WTC11 (cell line): Measurements from ENCODE around the gene OR4D11. TPM values are rescaled to one million over a fixed set of nuclear protein-coding genes. Genes with fewer than 3 reads are reported as not detected.

ENCODE experiments used
- ATAC-seq: fragments of 200-7000 bp; cut with Tn5 transposase; 2 replicates; pipeline ENCODE4 v1.10.0; 2021; ENCODE audit warnings: mild to moderate bottlenecking, moderate library complexity
- CTCF ChIA-PET: fragments of 300-600 bp; sonication (Branson Sonifier 250); formaldehyde crosslinking; loops from one replicate; lab custom pipeline; 2021; ENCODE audit warnings: antibody characterized with exemption; lab: Charles Lee
- POLR2A ChIA-PET: fragments of 350-600 bp; sonication (Branson Sonifier 250); formaldehyde crosslinking; loops from one replicate; lab custom pipeline; 2021; ENCODE audit warnings: antibody characterized with exemption; lab: Charles Lee
- DNase-seq: peaks from one replicate; pipeline ENCODE4 v3.0.0; 2021; ENCODE audit warnings: low spot score
- H3K27ac Mint-ChIP-seq: 2 replicates; pipeline ENCODE4 v1.8.0; 2021; ENCODE audit warnings: mixed read lengths
- H3K27me3 Mint-ChIP-seq: 2 replicates; pipeline ENCODE4 v1.8.0; 2021; ENCODE audit warnings: low read depth, mild to moderate bottlenecking, moderate library complexity, mixed read lengths
- H3K36me3 Mint-ChIP-seq: 2 replicates; pipeline ENCODE4 v1.8.0; 2021; ENCODE audit warnings: mixed read lengths
- H3K4me1 Mint-ChIP-seq: 2 replicates; pipeline ENCODE4 v1.8.0; 2022; ENCODE audit warnings: mixed read lengths
- H3K4me3 Mint-ChIP-seq: 2 replicates; pipeline ENCODE4 v1.8.0; 2021; ENCODE audit warnings: mild to moderate bottlenecking, moderate library complexity, mixed read lengths
- H3K9me3 Mint-ChIP-seq: 2 replicates; pipeline ENCODE4 v1.8.0; 2021; ENCODE audit warnings: mixed read lengths
- AFF4 ChIP-seq: sonication (generic); formaldehyde crosslinking; IDR thresholded peaks from 2 replicates; pipeline ENCODE4 v1.8.1; 2023; ENCODE audit warnings: mild to moderate bottlenecking, missing genetic modification reagents, borderline replicate concordance
- ATF3 ChIP-seq: sonication (generic); formaldehyde crosslinking; conservative IDR thresholded peaks from 2 replicates; pipeline ENCODE4 v1.8.1; 2022; ENCODE audit warnings: mild to moderate bottlenecking, missing genetic modification reagents
- ATF6 ChIP-seq: sonication (generic); formaldehyde crosslinking; IDR thresholded peaks from 2 replicates; pipeline ENCODE4 v1.8.1; 2023; ENCODE audit warnings: mild to moderate bottlenecking, missing genetic modification reagents
- CDX4 ChIP-seq: fragments of 250-450 bp; sonication (Bioruptor Pico); IDR thresholded peaks from 2 replicates; pipeline ENCODE4 v1.9.0; 2021; ENCODE audit warnings: moderate library complexity, mild to moderate bottlenecking, inconsistent platforms, borderline replicate concordance
- E2F1 ChIP-seq: sonication (generic); formaldehyde crosslinking; IDR thresholded peaks from 2 replicates; pipeline ENCODE4 v1.8.0; 2022; ENCODE audit warnings: mild to moderate bottlenecking, missing genetic modification reagents
- ELF4 ChIP-seq: sonication (generic); formaldehyde crosslinking; IDR thresholded peaks from 2 replicates; pipeline ENCODE4 v1.8.1; 2022; ENCODE audit warnings: low read depth, mild to moderate bottlenecking, moderate library complexity, missing genetic modification reagents
- HMGA2 ChIP-seq: fragments of 250-450 bp; sonication (Bioruptor Pico); IDR thresholded peaks from 2 replicates; pipeline ENCODE4 v1.4.0; 2021; ENCODE audit warnings: mild to moderate bottlenecking, moderate library complexity
- IRF2 ChIP-seq: sonication (generic); formaldehyde crosslinking; IDR thresholded peaks from 2 replicates; pipeline ENCODE4 v1.8.0; 2022; ENCODE audit warnings: low read depth, missing genetic modification reagents, borderline replicate concordance
- JAZF1 ChIP-seq: fragments of 250-450 bp; sonication (Bioruptor Pico); IDR thresholded peaks from 2 replicates; pipeline ENCODE4 v1.9.0; 2021; ENCODE audit warnings: moderate library complexity, mild to moderate bottlenecking, inconsistent platforms
- MXD4 ChIP-seq: fragments of 250-450 bp; sonication (Bioruptor Pico); IDR thresholded peaks from 2 replicates; pipeline ENCODE4 v1.8.0; 2021; ENCODE audit warnings: mild to moderate bottlenecking, moderate library complexity, borderline replicate concordance
- MYBL2 ChIP-seq: sonication (generic); formaldehyde crosslinking; IDR thresholded peaks from 2 replicates; pipeline ENCODE4 v1.8.1; 2023; ENCODE audit warnings: mild to moderate bottlenecking, moderate library complexity, missing genetic modification reagents
- PRDM15 ChIP-seq: sonication (generic); formaldehyde crosslinking; IDR thresholded peaks from 2 replicates; pipeline ENCODE4 v1.8.0; 2022; ENCODE audit warnings: missing genetic modification reagents
- SP1 ChIP-seq: sonication (generic); formaldehyde crosslinking; conservative IDR thresholded peaks from 2 replicates; pipeline ENCODE4 v1.8.1; 2022; ENCODE audit warnings: missing genetic modification reagents
- ZMAT4 ChIP-seq: fragments of 250-450 bp; sonication (Bioruptor Pico); IDR thresholded peaks from 2 replicates; pipeline ENCODE4 v1.9.0; 2021; ENCODE audit warnings: mild to moderate bottlenecking
- ZNF423 ChIP-seq: fragments of 250-450 bp; sonication (Bioruptor Pico); IDR thresholded peaks from 2 replicates; pipeline ENCODE4 v2.1.2; 2022; ENCODE audit warnings: mild to moderate bottlenecking, moderate library complexity
- ZNF425 ChIP-seq: fragments of 250-450 bp; sonication (Bioruptor Pico); conservative IDR thresholded peaks from 2 replicates; pipeline ENCODE4 v1.9.0; 2021; ENCODE audit warnings: mild to moderate bottlenecking
- total RNA-seq: library from RNA; stranded (reverse); gene quantifications from 3 replicates; pipeline ENCODE4 v1.2.3, GENCODE V29; 2021

Gene OR4D11
- total RNA-seq, 1 experiment from 2014 or later: not detected

GRCh38 chr11:59473015-59473414 is 30.4 kb upstream of the OR4D11 start, which contains the start of gene OR4D10:
TSS of gene OR4D10 (plus strand) at chr11:59473315. CDS start at chr11:59477430, 4,115 bp downstream.
- ChIA-PET POLR2A (no interaction called here), CTCF (no interaction called here)
- no peaks in the 10 kb centered on the region; the same call in 1 of the 2 replicates for H3K27me3 Mint-ChIP-seq
- H3K36me3 Mint-ChIP-seq: no peaks in the 10 kb centered on the region
- ATAC-seq (no peak), DNase-seq (no peak)
- H3K4me1 Mint-ChIP-seq: no peaks in the 10 kb centered on the region
- no peak for TF ChIP-seq MXD4 (CRISPR knock-in tag)
- TF ChIP-seq CDX4 (CRISPR knock-in tag): no peak
- TF ChIP-seq HMGA2 (CRISPR knock-in tag): no peak
- no peak for TF ChIP-seq MYBL2
- TF ChIP-seq AFF4: no peak
- TF ChIP-seq IRF2 (CRISPR knock-in tag): no peak
- no peak for TF ChIP-seq JAZF1
- TF ChIP-seq ZNF423 (CRISPR knock-in tag): no peak
- no peak for TF ChIP-seq ELF4 (CRISPR knock-in tag)
- TF ChIP-seq ATF3 (CRISPR knock-in tag): no peak
- TF ChIP-seq SP1 (CRISPR knock-in tag): no peak
- no peak for TF ChIP-seq E2F1 (CRISPR knock-in tag)
- no peak for TF ChIP-seq PRDM15 (CRISPR knock-in tag)
- no peak for TF ChIP-seq ZNF425 (CRISPR knock-in tag)
- TF ChIP-seq ZMAT4 (CRISPR knock-in tag): no peak
- TF ChIP-seq ATF6: no peak
- H3K9me3 Mint-ChIP-seq: no peaks in the 10 kb centered on the region
- no peak within 1 kb of the TSS for H3K27ac Mint-ChIP-seq
- no peak within 1 kb of the TSS for H3K4me3 Mint-ChIP-seq
